DMS53 (cell line): Measurements from ENCODE around the gene POU1F1.
"Not testable (repeated sequence)": the region's sequence is repeated elsewhere in the genome, so short reads cannot be mapped to it uniquely, and the experiment has no call there.

Source experiments
- DNase-seq: peaks from one replicate; lab custom pipeline; 2025; lab: John Stamatoyannopoulos, UW

Gene POU1F1

DNA sequence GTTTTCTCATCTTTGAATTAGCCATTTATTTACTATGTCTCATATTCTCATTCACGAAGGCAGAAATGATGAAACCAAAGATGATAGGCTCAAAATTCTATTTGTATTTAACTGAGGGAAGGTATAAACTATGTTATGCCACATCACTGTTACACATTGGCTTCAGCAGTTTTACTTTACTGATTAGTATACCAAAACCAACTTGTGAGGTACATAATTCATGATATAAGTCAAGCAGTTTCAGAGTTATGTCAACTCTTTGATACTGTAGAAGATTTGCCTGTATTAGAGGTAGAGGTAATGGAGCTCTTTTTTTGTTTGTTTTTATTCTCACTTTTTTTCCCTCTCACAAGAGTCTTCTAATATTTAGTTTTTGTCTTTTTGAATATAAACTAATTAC, 26.4 kb downstream of the POU1F1 start:
- DNase-seq = no peak

DNA sequence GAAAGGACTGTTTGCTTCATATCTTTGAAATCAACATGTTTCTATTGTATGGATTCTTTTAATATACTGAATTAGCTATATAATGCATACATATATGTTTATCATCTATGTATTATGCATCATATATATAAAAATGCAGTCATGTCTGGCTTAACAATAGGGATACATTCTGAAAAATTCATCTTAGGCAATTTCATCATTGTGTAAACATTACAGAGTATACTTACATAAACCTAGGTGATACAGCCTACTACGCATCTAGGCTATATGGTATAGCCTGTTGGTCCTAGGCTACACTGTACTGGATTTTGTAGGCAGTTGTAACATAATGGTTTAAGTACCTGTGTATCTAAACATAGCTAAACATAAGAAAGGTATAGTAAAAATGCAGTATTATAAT, 27.6 kb downstream of the POU1F1 start:
- peak; percentile 0 for DNase-seq

GRCh38 chr3:87248231-87248630, 28.2 kb downstream of the POU1F1 start:
- not testable (repeated sequence) for DNase-seq

DNA sequence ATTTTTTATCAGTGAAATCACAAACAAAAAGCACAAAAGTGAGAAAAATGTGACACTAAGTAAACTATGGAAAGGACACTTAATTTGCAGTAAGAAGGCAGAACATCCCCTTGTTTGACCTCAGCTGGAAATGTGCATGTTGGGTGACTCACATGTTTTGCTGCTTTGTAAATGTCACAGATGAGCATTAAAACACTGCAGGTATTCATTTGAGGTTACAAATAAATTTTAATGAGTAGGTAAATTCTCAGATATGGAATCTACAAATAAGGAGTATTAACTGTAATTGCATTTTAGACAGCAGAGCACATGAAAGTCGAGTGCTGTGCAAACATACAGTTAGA, 29.0 kb downstream of the POU1F1 start:
- peak; percentile 0 for DNase-seq

GRCh38 chr3:87246662-87247429, 29.5 kb downstream of the POU1F1 start:
- no peak for DNase-seq

GRCh38 chr3:87236093-87236492, 40.3 kb downstream of the POU1F1 start:
- no peak for DNase-seq

- no peak for DNase-seq
Measured at GRCh38 chr3:87233805-87234204, 42.6 kb downstream of the POU1F1 start.

DNA sequence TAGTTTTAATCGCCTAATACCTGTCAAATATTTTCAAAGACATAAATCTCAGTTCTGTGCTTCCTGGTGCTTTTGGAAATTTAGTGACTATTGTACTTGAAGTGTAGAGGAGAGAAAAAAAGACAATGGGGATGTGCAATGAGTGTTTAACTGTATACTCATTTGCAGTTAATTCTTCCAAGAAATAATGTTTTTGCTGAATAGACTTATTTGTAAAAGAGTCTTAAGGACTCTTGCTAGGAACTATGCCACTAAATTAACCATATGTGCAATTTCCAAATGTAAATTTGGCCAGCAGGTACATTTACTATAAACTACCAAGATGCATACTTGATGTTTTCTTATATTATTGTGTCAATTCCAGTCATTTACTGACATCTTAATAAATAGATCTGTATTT, 47.3 kb downstream of the POU1F1 start:
- no peak for DNase-seq

DNA sequence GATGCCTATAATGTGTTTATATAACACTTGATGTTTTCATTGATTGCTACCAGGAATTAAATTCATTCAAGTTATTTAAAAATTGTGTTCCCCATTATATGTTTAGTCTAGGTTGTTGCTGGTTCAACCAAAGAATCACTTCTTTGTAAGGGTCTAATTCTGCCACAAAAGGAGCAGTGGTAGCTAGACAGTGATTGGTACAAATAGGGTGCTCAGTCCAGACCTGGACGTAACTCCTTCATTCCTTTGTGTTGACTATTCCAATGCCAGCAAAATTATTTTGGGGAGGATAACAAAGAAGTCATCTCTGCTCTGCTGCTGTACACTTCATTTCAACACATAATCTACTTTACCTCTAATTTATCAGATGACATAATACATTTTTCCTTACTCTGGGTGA, 48.1 kb downstream of the POU1F1 start:
- DNase-seq = no peak

DNA sequence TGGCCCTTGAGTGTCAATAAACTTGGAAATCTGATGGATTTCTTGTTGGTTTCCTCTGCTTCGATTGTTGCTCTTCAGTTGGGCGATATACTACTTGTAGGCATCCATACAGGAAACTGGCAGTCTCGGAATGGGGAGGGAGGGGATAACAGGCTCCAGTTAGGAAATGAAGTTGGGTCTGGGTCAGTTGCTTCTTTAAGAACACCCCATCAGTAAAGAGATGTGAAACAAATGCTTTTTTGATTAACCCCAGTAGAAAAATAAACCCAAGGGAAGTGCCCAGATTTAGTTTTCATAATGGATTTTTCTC, 48.6 kb downstream of the POU1F1 start:
- no peak for DNase-seq

- peak; percentile 86 for DNase-seq
Measured at GRCh38 chr3:87227104-87227834, 49.1 kb downstream of the POU1F1 start, which contains the start of gene CHMP2B. Gene CHMP2B, plus strand, starts transcription at chr3:87227309. Its CDS starts 214 bp downstream, at chr3:87227523.

- no peak for DNase-seq
Measured at GRCh38 chr3:87225659-87226058, 50.7 kb downstream of the POU1F1 start.

DNA sequence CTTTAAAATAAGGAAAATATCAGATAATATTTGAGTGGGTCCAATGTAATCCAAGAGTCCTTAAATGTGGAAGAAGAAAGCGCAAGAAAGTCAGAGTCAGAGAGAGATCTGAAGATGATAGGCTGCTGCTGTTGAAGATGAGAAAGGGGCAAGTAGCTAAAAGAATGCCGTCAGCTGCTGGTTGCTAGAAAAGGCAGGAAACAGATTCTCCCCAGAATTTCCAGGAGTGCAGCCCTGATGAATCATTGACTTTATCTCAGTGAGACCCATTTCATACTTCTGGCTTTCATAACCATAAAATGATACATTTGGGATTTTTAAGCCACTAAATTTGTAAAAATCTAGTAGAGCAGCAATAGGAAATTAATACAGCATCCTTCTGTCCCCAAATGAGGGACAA, 56.8 kb downstream of the POU1F1 start:
- DNase-seq = no peak

DNA sequence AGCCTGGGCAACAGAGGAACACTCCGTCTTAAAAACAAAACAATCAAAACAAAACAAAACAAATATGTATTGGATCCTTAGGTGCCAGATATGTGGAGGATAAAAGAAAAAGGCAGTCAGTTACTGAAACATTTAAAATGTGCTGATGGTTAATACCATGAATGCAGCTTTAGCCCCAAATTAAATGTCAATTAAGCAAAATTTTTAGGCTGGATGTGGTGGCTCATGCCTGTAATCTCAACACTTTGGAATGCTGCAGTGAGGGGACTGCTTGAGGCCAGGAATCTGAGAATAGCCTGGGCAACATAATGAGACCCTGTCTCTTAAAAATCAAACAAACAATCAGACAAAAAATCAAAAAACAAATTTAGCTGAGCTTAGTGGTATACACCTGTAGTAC, 57.8 kb downstream of the POU1F1 start:
- no peak for DNase-seq
